K562 (cell line): ENCODE measurements around the gene KCNH2. TPM values are rescaled to one million over a fixed set of nuclear protein-coding genes. Genes with fewer than 3 reads are reported as not detected.

ENCODE experiments used
- ATAC-seq: fragments of 200-7000 bp; cut with Tn5 transposase; 3 replicates; pipeline ENCODE4 v1.9.1; 2020; ENCODE audit warnings: moderate library complexity
- BruUV-seq: library from RNA; stranded (reverse); fragments of 400-500 nt; replicated peaks from 2 replicates; lab custom pipeline; 2021; lab: Mats Ljungman, UMichigan
- CTCF ChIA-PET: fragments of 300-600 bp; formaldehyde crosslinking; extraction: SDS; loops from one replicate; lab custom pipeline; 2021; ENCODE audit warnings: low intra/inter-chr PET ratio; lab: Yijun Ruan, JAX
- POLR2A ChIA-PET: fragments of 300-600, 350-650 bp; sonication (Branson Sonifier 250); formaldehyde crosslinking; extraction: SDS; loops from one replicate; lab custom pipeline; 2021; ENCODE audit warnings: antibody characterized with exemption, inconsistent platforms; lab: Yijun Ruan, JAX
- DNase-seq, 4 experiments: peaks; one replicate each; pipeline versions ENCODE4 v3.0.0 to v3.0.0-alpha.2; 2011 to 2018; ENCODE audit warnings: low spot score in 3 of 4, mixed read lengths in 3 of 4; ENCODE audit errors: extremely low read depth in 1 of 4
- FAIRE-seq: peaks from 2 replicates; lab custom pipeline; 2011; peaks lifted over from hg19 to GRCh38; lab: Jason Lieb, UNC
- H2AFZ ChIP-seq: 2 replicates; pipeline ENCODE4 v1.6.0; 2011; ENCODE audit warnings: low read depth, low read length, control low read depth, inconsistent platforms
- H3K27ac ChIP-seq: fragments of 200-600 bp; 3 replicates; pipeline ENCODE4 v1.8.0; 2011; ENCODE audit warnings: low read depth, mild to moderate bottlenecking, control low read depth, inconsistent platforms, low read length, moderate library complexity, mixed read lengths; ENCODE audit errors: extremely low read depth
- H3K27me3 ChIP-seq, 2 experiments: fragments of 300-600 bp in 1 of 2; 2 replicates in 1 of 2; 3 replicates in 1 of 2; pipeline versions ENCODE4 v1.6.0 to v1.8.0; 2011; ENCODE audit warnings: inconsistent platforms in 2 of 2, low read length in 2 of 2, mild to moderate bottlenecking in 1 of 2, mixed read lengths in 1 of 2, moderate library complexity in 1 of 2; ENCODE audit not compliant: control insufficient read depth in 2 of 2, insufficient read depth in 2 of 2
- H3K36me3 ChIP-seq: fragments of 300-600 bp; 3 replicates; pipeline ENCODE4 v1.8.0; 2011; ENCODE audit warnings: mild to moderate bottlenecking, low read length, inconsistent platforms; ENCODE audit not compliant: control insufficient read depth, insufficient read depth
- H3K4me1 ChIP-seq, 2 experiments: fragments of 200-600 bp in 1 of 2; replicated peaks in 1 of 2; 2 replicates in 1 of 2; 3 replicates in 1 of 2; pipeline versions ENCODE4 v1.5.1 to v1.8.0; 2011; ENCODE audit warnings: inconsistent platforms in 2 of 2, low read length in 2 of 2, mild to moderate bottlenecking in 1 of 2, mixed read lengths in 1 of 2, moderate library complexity in 1 of 2; ENCODE audit not compliant: control insufficient read depth in 2 of 2, insufficient read depth in 2 of 2
- H3K4me2 ChIP-seq: 2 replicates; pipeline ENCODE4 v1.6.1; 2011; ENCODE audit warnings: low read length, control low read depth, inconsistent platforms, mixed read lengths; ENCODE audit not compliant: insufficient read depth
- H3K4me3 ChIP-seq: fragments of 200-600 bp; sonication (generic), shearing (Covaris generic); 2 replicates; pipeline ENCODE4 v1.5.1; 2016; ENCODE audit warnings: control low read depth, inconsistent platforms
- H3K79me2 ChIP-seq: fragments of 200-600 bp; 3 replicates; pipeline ENCODE4 v1.8.0; 2011; ENCODE audit warnings: low read length, inconsistent platforms; ENCODE audit not compliant: control insufficient read depth, insufficient read depth
- H3K9ac ChIP-seq, 2 experiments: 2 replicates each; pipeline versions ENCODE4 v1.6.0 to v1.6.1; 2011; ENCODE audit warnings: low read depth in 2 of 2, low read length in 2 of 2, control low read depth in 1 of 2, inconsistent platforms in 1 of 2, mild to moderate bottlenecking in 1 of 2, mixed read lengths in 1 of 2; ENCODE audit not compliant: insufficient read depth in 1 of 2
- H3K9me1 ChIP-seq: one replicate; pipeline ENCODE4 v1.6.0; 2011; ENCODE audit warnings: inconsistent platforms, mild to moderate bottlenecking, low read length, moderate library complexity; ENCODE audit not compliant: control insufficient read depth, insufficient read depth
- H3K9me3 ChIP-seq: replicated peaks from 2 replicates; pipeline ENCODE4 v1.5.1; 2011; ENCODE audit warnings: low read depth, low read length, inconsistent platforms; ENCODE audit not compliant: control insufficient read depth, insufficient read depth
- H4K20me1 ChIP-seq: replicated peaks from 2 replicates; pipeline ENCODE4 v1.6.1; 2011; ENCODE audit warnings: low read length, inconsistent platforms, mixed read lengths; ENCODE audit not compliant: control insufficient read depth, insufficient read depth
- CHD4 ChIP-seq: fragments of 200-600 bp; sonication (generic); IDR thresholded peaks from 3 replicates; pipeline ENCODE4 v1.6.1; 2012; ENCODE audit warnings: low read depth, mild to moderate bottlenecking, mixed read lengths, low read length, inconsistent platforms; ENCODE audit not compliant: insufficient read depth, insufficient replicate concordance, poor library complexity, severe bottlenecking
- E2F5 ChIP-seq: sonication (generic); formaldehyde crosslinking; IDR thresholded peaks from 2 replicates; pipeline ENCODE4 v1.8.0; 2022; ENCODE audit warnings: mild to moderate bottlenecking, missing genetic modification reagents
- HMGXB4 ChIP-seq: sonication (generic); formaldehyde crosslinking; IDR thresholded peaks from 2 replicates; pipeline ENCODE4 v1.8.1; 2023; ENCODE audit warnings: mild to moderate bottlenecking, missing genetic modification reagents
- MYC ChIP-seq, 2 experiments: fragments of 250-450 bp in 1 of 2; sonication (Bioruptor Pico) in 1 of 2; IDR thresholded peaks; 2 replicates each; pipeline versions ENCODE4 v1.5.1 to v1.6.1; 2012 to 2021; ENCODE audit warnings: low read depth in 2 of 2, borderline replicate concordance in 1 of 2, improper control_type of control experiment in 1 of 2, low read length in 1 of 2, mild to moderate bottlenecking in 1 of 2, moderate library complexity in 1 of 2
- PML ChIP-seq: IDR thresholded peaks from 2 replicates; pipeline ENCODE4 v1.6.1; 2012; ENCODE audit warnings: low read length, inconsistent platforms
- PTBP1 ChIP-seq: fragments of 200-400 bp; formaldehyde crosslinking; IDR thresholded peaks from 2 replicates; pipeline ENCODE4 v1.6.1; 2017; ENCODE audit warnings: low read depth, low read length
- ZEB2 ChIP-seq: fragments of 450-650 bp; IDR thresholded peaks from 2 replicates; pipeline ENCODE4 v1.6.1; 2016
- ZNF197 ChIP-seq: fragments of 200-800 bp; sonication (Bioruptor generic); IDR thresholded peaks from 2 replicates; pipeline ENCODE4 v1.6.1; 2016; ENCODE audit warnings: low read depth, missing genetic modification characterization, missing compliant biosample characterization
- WGBS: fragments of 100-300 bp; shearing (Covaris generic); methylation state at CpG from one replicate; pipeline ENCODE4 v1.1.6; 2016; ENCODE audit warnings: low coverage, mixed read lengths; ENCODE audit not compliant: insufficient coverage; ENCODE audit errors: missing lambda C conversion rate; 5-methylcytosine and 5-hydroxymethylcytosine counted together
- in situ Hi-C: fragments of 300-500 bp; cut with MboI; formaldehyde crosslinking; loops from 4 replicates; pipeline ENCODE4 v1.15.0; 2018; ENCODE audit warnings: inconsistent platforms, mixed read lengths
- intact Hi-C: fragments of 100-400 bp; cut with micrococcal nuclease; formaldehyde crosslinking; loops from 2 replicates; pipeline ENCODE4 v1.14.2; 2022
- polyA plus RNA-seq, 8 experiments: library from polyadenylated mRNA; depleted of rRNA in 4 of 8; stranded (reverse) in 5 of 8; unstranded in 3 of 8; fragments of >200 nt; fragmentation: Nextera tagmentation in 2 of 8; fragmentation: Illumina TruSeq in 1 of 8; extraction: Ambion mirVana in 2 of 8; extraction: Trizol in 1 of 8; gene quantifications; 2 replicates each; pipeline versions ENCODE4 v1.2.1 to v1.2.3, GENCODE V29; 2011 to 2014; ENCODE audit warnings: inconsistent platforms in 1 of 8, missing spikeins in 1 of 8
- total RNA-seq, 7 experiments: library from RNA; depleted of rRNA in 6 of 7; stranded (reverse); fragments of >200 nt in 6 of 7; fragmentation: Illumina TruSeq in 2 of 7; extraction: Trizol in 2 of 7; gene quantifications; 2 replicates each; pipeline versions ENCODE4 v1.2.1 to v1.2.3, GENCODE V29; 2011 to 2021; ENCODE audit warnings: low replicate concordance in 1 of 7

The KCNH2 gene
- total and polyA plus RNA-seq, 9 of the 15 experiments (the other 6 are each of a cell fraction or from before 2014, with no cell fraction given): 18.1 to 368 (median 218) TPM

- TF ChIP-seq PML (no peak), MYC (IDR thresholded peaks at IDR 0.05; ENCODE audit: low read depth, low read length) (no peak), MYC (CRISPR knock-in tag; IDR thresholded peaks at IDR 0.05; ENCODE audit: borderline replicate concordance, low read depth) (no peak), CHD4 (no peak), E2F5 (no peak), ZEB2 (no peak), ZNF197 (CRISPR knock-in tag) (no peak)
- TF ChIP-seq, all 486 proteins: peak for 0
Measured at GRCh38 chr7:150914966-150915365, 63.2 kb downstream of the KCNH2 start (continued).

- no TSS peak for BruUV-seq
Measured at GRCh38 chr7:150914196-150914595, 63.9 kb downstream of the KCNH2 start.

More at GRCh38 chr7:150914196-150914595, 63.9 kb downstream of the KCNH2 start:
- H4K20me1 ChIP-seq: no peaks in the 10 kb centered on the region
- 25% methylated on average over 6 of the region's 6 CpGs for WGBS
- DNase-seq (no peak), ATAC-seq (no peak), FAIRE-seq (no peak)
- H3K9me1 ChIP-seq: no peaks in the 10 kb centered on the region
- H3K36me3 ChIP-seq: no peaks in the 10 kb centered on the region
- ChIA-PET POLR2A (interaction anchor here (0.6 to 0.8 kb wide), 2 partner anchors 9 to 148 kb away, joined by 3 to 4 read pairs; no protein-coding TSS in a partner anchor), CTCF (no interaction called here)
- in situ Hi-C loops: no loop called here
- intact Hi-C loops: no loop called here
- no peaks in the 10 kb centered on the region for H3K79me2 ChIP-seq
- H3K4me3 ChIP-seq: no peak overlapping the region
- no peak overlapping the region for H2AFZ ChIP-seq
- H3K9me3 ChIP-seq: no peaks in the 10 kb centered on the region
- no peak overlapping the region for H3K27ac ChIP-seq
- H3K27me3 ChIP-seq: peaks cover 8 to 38% of the 10 kb centered on the region in 2 experiments
- H3K4me1 ChIP-seq: peaks cover 4 to 17% of the 10 kb centered on the region in 2 experiments; a peak in 3 of 5 replicates
- H3K9ac ChIP-seq: no peak overlapping the region
- TF ChIP-seq PTBP1 (no peak), HMGXB4 (CRISPR knock-in tag) (0 out of 2 replicates have a peak, but pooled peaks have one; percentile 42)
- no peak overlapping the region for H3K4me2 ChIP-seq
